HEK293 (cell line): Measurements from ENCODE around the gene CLEC4E.

Experiments
- CTCF ChIA-PET: fragments of 350-600 bp; formaldehyde crosslinking; extraction: SDS; loops from one replicate; lab custom pipeline; 2021; ENCODE audit warnings: antibody characterized with exemption; lab: Yijun Ruan, JAX
- POLR2A ChIA-PET: fragments of 300-600 bp; formaldehyde crosslinking; extraction: SDS; loops from one replicate; lab custom pipeline; 2020; ENCODE audit warnings: antibody characterized with exemption, inconsistent platforms; lab: Yijun Ruan, JAX
- H3K27ac ChIP-seq: fragments of 200-500 bp; sonication (Bioruptor generic); 2 replicates; pipeline ENCODE4 v1.5.1; 2014; ENCODE audit warnings: low read depth, low read length, control low read depth, inconsistent platforms; ENCODE audit errors: extremely low read depth
- H3K36me3 ChIP-seq, 2 experiments: fragments of 200-500 bp in 1 of 2; sonication (Bioruptor generic) in 1 of 2; 1 replicate in 1 of 2; 2 replicates in 1 of 2; pipeline ENCODE4 v1.5.1; 2014 to 2017; ENCODE audit warnings: inconsistent platforms in 2 of 2, low read length in 2 of 2; ENCODE audit not compliant: control insufficient read depth in 2 of 2, insufficient read depth in 1 of 2
- H3K4me1 ChIP-seq: fragments of 200-500 bp; sonication (Bioruptor generic); 2 replicates; pipeline ENCODE4 v1.5.1; 2014; ENCODE audit warnings: mild to moderate bottlenecking, low read length, inconsistent platforms; ENCODE audit not compliant: control insufficient read depth, insufficient read depth
- H3K4me3 ChIP-seq: 2 replicates; pipeline ENCODE4 v1.5.1; 2011; ENCODE audit warnings: low read depth, mild to moderate bottlenecking, control low read depth, low read length, moderate library complexity
- H3K9me3 ChIP-seq: fragments of 200-500 bp; sonication (Bioruptor generic); 2 replicates; pipeline ENCODE4 v1.5.1; 2014; ENCODE audit warnings: low read depth, low read length, inconsistent platforms; ENCODE audit not compliant: control insufficient read depth, insufficient read depth
- BCL11A ChIP-seq: fragments of 450-650 bp; formaldehyde crosslinking; IDR thresholded peaks from 2 replicates; pipeline ENCODE4 v1.5.1; 2016; ENCODE audit warnings: low read depth, missing biosample characterization, missing genetic modification characterization
- GLIS1 ChIP-seq: fragments of 450-650 bp; formaldehyde crosslinking; IDR thresholded peaks from 2 replicates; pipeline ENCODE4 v1.5.1; 2016; ENCODE audit warnings: missing biosample characterization, missing genetic modification characterization
- KLF7 ChIP-seq: fragments of 450-650 bp; formaldehyde crosslinking; IDR thresholded peaks from 2 replicates; pipeline ENCODE4 v1.5.1; 2016; ENCODE audit warnings: missing biosample characterization, missing genetic modification characterization, borderline replicate concordance
- OSR2 ChIP-seq: fragments of 450-650 bp; formaldehyde crosslinking; IDR thresholded peaks from 2 replicates; pipeline ENCODE4 v1.5.1; 2016; ENCODE audit warnings: missing biosample characterization, missing genetic modification characterization
- YY1 ChIP-seq: fragments of 450-650 bp; formaldehyde crosslinking; IDR thresholded peaks from 2 replicates; pipeline ENCODE4 v1.5.1; 2018; ENCODE audit warnings: missing biosample characterization, missing genetic modification characterization
- ZFP3 ChIP-seq: fragments of 450-650 bp; formaldehyde crosslinking; IDR thresholded peaks from 2 replicates; pipeline ENCODE4 v1.5.1; 2016; ENCODE audit warnings: low read depth, missing biosample characterization, missing genetic modification characterization
- ZNF140 ChIP-seq: fragments of 450-650 bp; formaldehyde crosslinking; IDR thresholded peaks from 2 replicates; pipeline ENCODE4 v1.5.1; 2016; ENCODE audit warnings: missing biosample characterization, missing genetic modification characterization
- ZNF274 ChIP-seq, 2 experiments: fragments of 200-500 bp in 1 of 2; fragments of 450-650 bp in 1 of 2; sonication (Bioruptor generic) in 1 of 2; formaldehyde crosslinking in 1 of 2; IDR thresholded peaks; 2 replicates each; pipeline versions ENCODE4 v1.5.1 to v1.6.1; 2014 to 2016; ENCODE audit warnings: borderline replicate concordance in 1 of 2, inconsistent platforms in 1 of 2, low read length in 1 of 2, missing biosample characterization in 1 of 2, missing genetic modification characterization in 1 of 2
- ZNF341 ChIP-seq: fragments of 450-650 bp; formaldehyde crosslinking; IDR thresholded peaks from 2 replicates; pipeline ENCODE4; 2016; ENCODE audit warnings: low read depth, missing biosample characterization, missing genetic modification characterization
- ZNF350 ChIP-seq: fragments of 450-650 bp; formaldehyde crosslinking; IDR thresholded peaks from 2 replicates; pipeline ENCODE4 v1.5.0; 2017; ENCODE audit warnings: missing biosample characterization, mild to moderate bottlenecking, missing genetic modification characterization
- ZNF426 ChIP-seq: fragments of 450-650 bp; formaldehyde crosslinking; IDR thresholded peaks from 2 replicates; pipeline ENCODE4 v1.5.1; 2017; ENCODE audit warnings: missing biosample characterization, missing genetic modification characterization, mild to moderate bottlenecking, inconsistent platforms, moderate library complexity
- ZNF529 ChIP-seq: fragments of 450-650 bp; formaldehyde crosslinking; IDR thresholded peaks from 2 replicates; pipeline ENCODE4 v1.5.1; 2017; ENCODE audit warnings: missing genetic modification characterization, missing biosample characterization; ENCODE audit not compliant: insufficient replicate concordance
- ZNF558 ChIP-seq: fragments of 450-650 bp; formaldehyde crosslinking; IDR thresholded peaks from 2 replicates; pipeline ENCODE4 v1.5.1; 2016; ENCODE audit warnings: missing biosample characterization, missing genetic modification characterization
- ZNF560 ChIP-seq: fragments of 450-650 bp; formaldehyde crosslinking; IDR thresholded peaks from 2 replicates; pipeline ENCODE4 v1.5.1; 2017; ENCODE audit warnings: missing biosample characterization, missing genetic modification characterization, borderline replicate concordance
- ZNF571 ChIP-seq: fragments of 450-650 bp; formaldehyde crosslinking; IDR thresholded peaks from 2 replicates; pipeline ENCODE4 v1.5.0; 2017; ENCODE audit warnings: missing biosample characterization, missing genetic modification characterization
- ZNF600 ChIP-seq: fragments of 450-650 bp; formaldehyde crosslinking; IDR thresholded peaks from 2 replicates; pipeline ENCODE4 v1.5.1; 2016; ENCODE audit warnings: missing biosample characterization, missing genetic modification characterization
- ZNF629 ChIP-seq: fragments of 450-650 bp; formaldehyde crosslinking; IDR thresholded peaks from 2 replicates; pipeline ENCODE4 v1.5.1; 2017; ENCODE audit warnings: missing biosample characterization, missing genetic modification characterization
- ZNF660 ChIP-seq: fragments of 450-650 bp; IDR thresholded peaks from 2 replicates; pipeline ENCODE4 v1.5.1; 2018; ENCODE audit warnings: missing biosample characterization, mild to moderate bottlenecking, missing genetic modification characterization
- ZNF701 ChIP-seq: fragments of 450-650 bp; formaldehyde crosslinking; IDR thresholded peaks from 2 replicates; pipeline ENCODE4 v1.5.1; 2016; ENCODE audit warnings: missing biosample characterization, missing genetic modification characterization
- ZNF76 ChIP-seq: fragments of 450-650 bp; formaldehyde crosslinking; IDR thresholded peaks from 2 replicates; pipeline ENCODE4; 2016; ENCODE audit warnings: low read depth, missing biosample characterization, missing genetic modification characterization, borderline replicate concordance
- ZNF785 ChIP-seq: fragments of 450-650 bp; formaldehyde crosslinking; IDR thresholded peaks from 2 replicates; pipeline ENCODE4 v1.5.1; 2016; ENCODE audit warnings: missing biosample characterization, missing genetic modification characterization
- ZXDB ChIP-seq: fragments of 450-650 bp; formaldehyde crosslinking; IDR thresholded peaks from 2 replicates; pipeline ENCODE4 v1.5.1; 2016; ENCODE audit warnings: missing biosample characterization, missing genetic modification characterization
- TF ChIP-seq, protein P1 (sequence below): fragments of 450-650 bp; formaldehyde crosslinking; IDR thresholded peaks from 2 replicates; pipeline ENCODE4 v1.5.1; 2016; ENCODE audit warnings: missing biosample characterization, missing genetic modification characterization
- TF ChIP-seq, protein P2 (sequence below): fragments of 450-650 bp; formaldehyde crosslinking; IDR thresholded peaks from 2 replicates; pipeline ENCODE4 v1.5.1; 2016; ENCODE audit warnings: missing biosample characterization, missing genetic modification characterization
- TF ChIP-seq, protein P3 (sequence below): fragments of 450-650 bp; formaldehyde crosslinking; IDR thresholded peaks from 2 replicates; pipeline ENCODE4 v1.5.0; 2017; ENCODE audit warnings: missing biosample characterization, missing genetic modification characterization, borderline replicate concordance
- TF ChIP-seq, protein P4 (sequence below): fragments of 450-650 bp; formaldehyde crosslinking; IDR thresholded peaks from 2 replicates; pipeline ENCODE4 v1.5.1; 2016; ENCODE audit warnings: missing biosample characterization, missing genetic modification characterization, low read depth

Gene CLEC4E

DNA sequence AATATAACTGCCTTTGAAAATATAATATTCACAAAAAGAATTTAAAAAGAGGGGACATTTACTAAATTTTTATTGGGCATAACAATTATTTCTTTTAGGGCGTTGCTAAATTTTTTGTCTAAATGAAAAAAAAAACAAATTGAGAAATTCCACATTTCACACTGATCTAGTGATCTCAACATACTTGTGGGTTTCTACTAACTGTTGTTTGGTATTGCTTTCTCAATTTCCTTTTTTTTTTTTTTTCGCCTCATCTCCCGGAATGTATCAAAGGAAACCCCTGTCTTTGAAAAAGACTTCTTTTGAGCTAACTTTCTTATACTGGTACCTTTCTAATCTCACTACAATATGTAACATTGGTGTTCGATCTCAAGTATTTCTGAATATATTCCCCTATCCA, 27.4 kb downstream of the CLEC4E start, which contains the start of gene CLEC4D (continued):
- no peak for TF ChIP-seq ZNF560 (tag by site-specific recombination)
- TF ChIP-seq GLIS1 (tag by site-specific recombination): no peak
- no peak for TF ChIP-seq ZNF558 (tag by site-specific recombination)
- TF ChIP-seq ZXDB (tag by site-specific recombination): no peak
- TF ChIP-seq ZNF426: no peak
- TF ChIP-seq, protein P1, sequence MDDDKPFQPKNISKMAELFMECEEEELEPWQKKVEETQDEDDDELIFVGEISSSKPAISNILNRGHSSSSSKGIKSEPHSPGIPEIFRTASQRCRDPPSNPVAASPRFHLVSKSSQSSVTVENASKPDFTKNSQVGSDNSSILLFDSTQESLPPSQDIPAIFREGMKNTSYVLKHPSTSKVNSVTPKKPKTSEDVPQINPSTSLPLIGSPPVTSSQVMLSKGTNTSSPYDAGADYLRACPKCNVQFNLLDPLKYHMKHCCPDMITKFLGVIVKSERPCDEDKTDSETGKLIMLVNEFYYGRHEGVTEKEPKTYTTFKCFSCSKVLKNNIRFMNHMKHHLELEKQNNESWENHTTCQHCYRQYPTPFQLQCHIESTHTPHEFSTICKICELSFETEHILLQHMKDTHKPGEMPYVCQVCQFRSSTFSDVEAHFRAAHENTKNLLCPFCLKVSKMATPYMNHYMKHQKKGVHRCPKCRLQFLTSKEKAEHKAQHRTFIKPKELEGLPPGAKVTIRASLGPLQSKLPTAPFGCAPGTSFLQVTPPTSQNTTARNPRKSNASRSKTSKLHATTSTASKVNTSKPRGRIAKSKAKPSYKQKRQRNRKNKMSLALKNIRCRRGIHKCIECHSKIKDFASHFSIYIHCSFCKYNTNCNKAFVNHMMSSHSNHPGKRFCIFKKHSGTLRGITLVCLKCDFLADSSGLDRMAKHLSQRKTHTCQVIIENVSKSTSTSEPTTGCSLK: no peak
- TF ChIP-seq KLF7: no peak
- TF ChIP-seq, protein P2, sequence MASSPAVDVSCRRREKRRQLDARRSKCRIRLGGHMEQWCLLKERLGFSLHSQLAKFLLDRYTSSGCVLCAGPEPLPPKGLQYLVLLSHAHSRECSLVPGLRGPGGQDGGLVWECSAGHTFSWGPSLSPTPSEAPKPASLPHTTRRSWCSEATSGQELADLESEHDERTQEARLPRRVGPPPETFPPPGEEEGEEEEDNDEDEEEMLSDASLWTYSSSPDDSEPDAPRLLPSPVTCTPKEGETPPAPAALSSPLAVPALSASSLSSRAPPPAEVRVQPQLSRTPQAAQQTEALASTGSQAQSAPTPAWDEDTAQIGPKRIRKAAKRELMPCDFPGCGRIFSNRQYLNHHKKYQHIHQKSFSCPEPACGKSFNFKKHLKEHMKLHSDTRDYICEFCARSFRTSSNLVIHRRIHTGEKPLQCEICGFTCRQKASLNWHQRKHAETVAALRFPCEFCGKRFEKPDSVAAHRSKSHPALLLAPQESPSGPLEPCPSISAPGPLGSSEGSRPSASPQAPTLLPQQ (tag by site-specific recombination): no peak

DNA sequence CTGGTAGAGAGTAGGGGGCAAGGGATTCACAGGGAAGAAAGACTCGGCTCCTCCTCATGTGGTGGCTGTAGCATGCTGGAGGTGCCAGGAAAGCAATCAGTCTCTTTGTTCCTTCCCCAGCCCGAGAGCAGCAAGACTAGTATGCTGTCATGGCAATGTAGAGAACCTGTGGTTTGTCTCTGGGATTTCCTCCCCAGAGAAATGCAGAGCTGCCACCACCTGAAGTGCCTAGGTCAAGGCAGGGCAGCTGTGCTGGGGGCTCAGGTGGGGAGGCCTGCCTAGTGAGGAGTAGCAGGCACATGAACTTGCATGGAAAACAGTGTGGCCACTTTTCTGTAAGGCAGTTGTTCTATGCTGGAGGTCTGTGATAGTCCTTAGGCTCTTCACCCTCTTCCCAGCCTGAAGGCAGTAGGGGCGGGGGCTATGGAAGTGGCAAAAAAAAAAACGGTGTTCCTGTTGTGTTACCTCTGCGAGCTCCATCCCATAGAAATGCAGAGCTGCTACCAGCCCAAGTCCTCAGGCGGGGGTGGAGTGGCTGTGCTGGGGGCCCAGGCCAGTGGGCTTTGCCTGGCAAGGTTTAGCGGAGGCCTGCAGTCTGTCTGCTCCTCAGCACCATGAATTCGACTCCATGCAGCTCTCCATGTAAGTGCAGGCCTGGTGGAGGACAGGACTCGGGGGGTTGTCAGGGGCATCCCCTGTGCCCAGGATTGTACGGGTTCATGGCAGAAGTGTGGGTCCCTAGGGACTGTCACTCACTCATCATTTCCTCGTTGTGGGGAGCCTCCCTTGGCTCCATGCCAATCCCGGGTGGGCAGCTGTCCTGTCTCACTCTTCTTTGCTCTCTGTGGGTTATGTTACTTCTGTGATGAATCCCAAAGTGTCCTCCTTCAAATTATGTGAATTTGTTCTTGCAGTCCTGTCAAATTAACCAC, 31.5 kb downstream of the CLEC4E start:
- no peak overlapping the region for H3K27ac ChIP-seq
- no peak overlapping the region for H3K4me3 ChIP-seq
- ChIA-PET POLR2A (no interaction called here), CTCF (no interaction called here)
- TF ChIP-seq ZNF571 (tag by site-specific recombination) (no peak), ZNF660 (tag by site-specific recombination) (no peak), OSR2 (tag by site-specific recombination) (no peak), ZNF140 (tag by site-specific recombination) (no peak), ZNF701 (tag by site-specific recombination) (no peak), ZNF76 (no peak), ZNF350 (no peak), ZFP3 (tag by site-specific recombination) (no peak), ZNF529 (no peak), ZNF274 (IDR thresholded peaks at IDR 0.05; ENCODE audit: low read length) (no peak), ZNF274 (tag by site-specific recombination; IDR thresholded peaks at IDR 0.05; ENCODE audit: borderline replicate concordance) (no peak), ZNF785 (tag by site-specific recombination) (no peak), YY1 (tag by site-specific recombination) (no peak), BCL11A (tag by site-specific recombination) (no peak), ZNF341 (tag by site-specific recombination) (no peak), ZNF600 (tag by site-specific recombination) (no peak), ZNF629 (tag by site-specific recombination) (no peak)
- TF ChIP-seq, protein P3, sequence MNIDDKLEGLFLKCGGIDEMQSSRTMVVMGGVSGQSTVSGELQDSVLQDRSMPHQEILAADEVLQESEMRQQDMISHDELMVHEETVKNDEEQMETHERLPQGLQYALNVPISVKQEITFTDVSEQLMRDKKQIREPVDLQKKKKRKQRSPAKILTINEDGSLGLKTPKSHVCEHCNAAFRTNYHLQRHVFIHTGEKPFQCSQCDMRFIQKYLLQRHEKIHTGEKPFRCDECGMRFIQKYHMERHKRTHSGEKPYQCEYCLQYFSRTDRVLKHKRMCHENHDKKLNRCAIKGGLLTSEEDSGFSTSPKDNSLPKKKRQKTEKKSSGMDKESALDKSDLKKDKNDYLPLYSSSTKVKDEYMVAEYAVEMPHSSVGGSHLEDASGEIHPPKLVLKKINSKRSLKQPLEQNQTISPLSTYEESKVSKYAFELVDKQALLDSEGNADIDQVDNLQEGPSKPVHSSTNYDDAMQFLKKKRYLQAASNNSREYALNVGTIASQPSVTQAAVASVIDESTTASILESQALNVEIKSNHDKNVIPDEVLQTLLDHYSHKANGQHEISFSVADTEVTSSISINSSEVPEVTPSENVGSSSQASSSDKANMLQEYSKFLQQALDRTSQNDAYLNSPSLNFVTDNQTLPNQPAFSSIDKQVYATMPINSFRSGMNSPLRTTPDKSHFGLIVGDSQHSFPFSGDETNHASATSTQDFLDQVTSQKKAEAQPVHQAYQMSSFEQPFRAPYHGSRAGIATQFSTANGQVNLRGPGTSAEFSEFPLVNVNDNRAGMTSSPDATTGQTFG (tag by site-specific recombination): no peak
- TF ChIP-seq, protein P4, sequence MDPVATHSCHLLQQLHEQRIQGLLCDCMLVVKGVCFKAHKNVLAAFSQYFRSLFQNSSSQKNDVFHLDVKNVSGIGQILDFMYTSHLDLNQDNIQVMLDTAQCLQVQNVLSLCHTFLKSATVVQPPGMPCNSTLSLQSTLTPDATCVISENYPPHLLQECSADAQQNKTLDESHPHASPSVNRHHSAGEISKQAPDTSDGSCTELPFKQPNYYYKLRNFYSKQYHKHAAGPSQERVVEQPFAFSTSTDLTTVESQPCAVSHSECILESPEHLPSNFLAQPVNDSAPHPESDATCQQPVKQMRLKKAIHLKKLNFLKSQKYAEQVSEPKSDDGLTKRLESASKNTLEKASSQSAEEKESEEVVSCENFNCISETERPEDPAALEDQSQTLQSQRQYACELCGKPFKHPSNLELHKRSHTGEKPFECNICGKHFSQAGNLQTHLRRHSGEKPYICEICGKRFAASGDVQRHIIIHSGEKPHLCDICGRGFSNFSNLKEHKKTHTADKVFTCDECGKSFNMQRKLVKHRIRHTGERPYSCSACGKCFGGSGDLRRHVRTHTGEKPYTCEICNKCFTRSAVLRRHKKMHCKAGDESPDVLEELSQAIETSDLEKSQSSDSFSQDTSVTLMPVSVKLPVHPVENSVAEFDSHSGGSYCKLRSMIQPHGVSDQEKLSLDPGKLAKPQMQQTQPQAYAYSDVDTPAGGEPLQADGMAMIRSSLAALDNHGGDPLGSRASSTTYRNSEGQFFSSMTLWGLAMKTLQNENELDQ: no peak
- H3K9me3 ChIP-seq: no peaks in the 10 kb centered on the region
- H3K4me1 ChIP-seq: no peaks in the 10 kb centered on the region
- no peaks in the 10 kb centered on the region for H3K36me3 ChIP-seq
